A172 (cell line): ENCODE results near the gene SAPCD1. TPM values are rescaled to one million over a fixed set of nuclear protein-coding genes. Genes with fewer than 3 reads are reported as not detected.

ENCODE experiments used
- DNase-seq: peaks from one replicate; pipeline ENCODE4 v3.0.0-alpha.2; 2015; ENCODE audit warnings: low spot score
- total RNA-seq: library from RNA; depleted of rRNA; stranded (reverse); fragments of >200 nt; shearing (Covaris generic); gene quantifications from 2 replicates; pipeline ENCODE4 v1.2.3, GENCODE V29; 2014; rRNA removed

SAPCD1 gene
- 1.1 and 3.0 TPM in 2 replicates for total RNA-seq

- no peak for DNase-seq
Measured at GRCh38 chr6:31762356-31762755, at the start of gene SAPCD1. SAPCD1 (plus strand) TSS chr6:31762656; CDS start chr6:31763055, 399 bp downstream.

GRCh38 chr6:31713465-31713864, 49.0 kb upstream of the SAPCD1 start:
- no peak for DNase-seq

- DNase-seq: no peak
Measured at GRCh38 chr6:31713991-31714684, 48.3 kb upstream of the SAPCD1 start.

GRCh38 chr6:31715022-31715958, 47.2 kb upstream of the SAPCD1 start, which contains the start of gene LY6G6D:
LY6G6D (plus strand) TSS chr6:31715348; CDS start chr6:31715356, 8 bp downstream.
- DNase-seq: no peak

GRCh38 chr6:31717499-31718222, 44.8 kb upstream of the SAPCD1 start:
- DNase-seq: no peak

- DNase-seq: no peak
Measured at GRCh38 chr6:31718265-31718664, 44.2 kb upstream of the SAPCD1 start.

- DNase-seq: no peak
Measured at GRCh38 chr6:31719001-31719400, 43.5 kb upstream of the SAPCD1 start.

GRCh38 chr6:31720196-31720770, 42.2 kb upstream of the SAPCD1 start:
- no peak for DNase-seq

GRCh38 chr6:31721351-31722020, 41.0 kb upstream of the SAPCD1 start, which contains the start of gene LY6G6C:
LY6G6C (minus strand) TSS chr6:31721746; CDS start chr6:31721679, 67 bp downstream.
- DNase-seq: no peak

- DNase-seq: no peak
Measured at GRCh38 chr6:31722173-31722572, 40.3 kb upstream of the SAPCD1 start.

GRCh38 chr6:31723245-31723979, 39.0 kb upstream of the SAPCD1 start, which contains the start of gene MPIG6B:
MPIG6B (plus strand) TSS chr6:31723373; CDS start chr6:31723384, 11 bp downstream.
- no peak for DNase-seq

GRCh38 chr6:31723980-31724691, 38.3 kb upstream of the SAPCD1 start:
- no peak for DNase-seq

GRCh38 chr6:31725502-31726350, 36.7 kb upstream of the SAPCD1 start:
- DNase-seq: no peak

GRCh38 chr6:31727034-31727716, 35.3 kb upstream of the SAPCD1 start:
- no peak for DNase-seq

- no peak for DNase-seq
Measured at GRCh38 chr6:31727717-31728671, 34.5 kb upstream of the SAPCD1 start.

- no peak for DNase-seq
Measured at GRCh38 chr6:31728767-31729514, 33.5 kb upstream of the SAPCD1 start, which contains the start of gene DDAH2. DDAH2 (minus strand) TSS chr6:31729299; CDS start chr6:31729161, 138 bp downstream.
